ENCODE measurements around the gene INSYN2A.

The INSYN2A gene

DNA sequence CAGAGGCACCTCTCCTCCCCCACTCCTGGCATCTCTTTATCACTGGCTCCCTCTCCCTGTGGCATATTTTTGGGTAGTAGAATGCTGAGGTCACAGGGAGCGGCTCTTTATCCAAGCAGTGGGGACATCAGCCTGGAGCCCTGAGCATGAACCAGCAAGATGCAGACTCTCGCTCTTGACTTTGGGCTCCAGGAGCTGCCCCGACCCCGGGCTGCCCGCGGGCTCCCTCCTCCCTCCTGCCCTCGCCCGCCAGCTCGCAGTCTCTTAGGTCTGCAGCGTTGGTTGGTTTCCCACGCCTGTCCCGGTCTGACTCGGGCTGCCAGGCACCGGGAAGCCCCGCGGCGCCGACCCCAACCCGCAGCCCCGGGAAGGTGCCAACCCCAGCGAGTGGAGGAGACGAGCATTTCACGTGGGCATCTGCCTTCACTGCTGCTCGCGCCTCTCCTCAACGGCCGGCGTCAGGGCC, 1.3 kb downstream of the INSYN2A start:
- DNase-seq, result no peak

DNA sequence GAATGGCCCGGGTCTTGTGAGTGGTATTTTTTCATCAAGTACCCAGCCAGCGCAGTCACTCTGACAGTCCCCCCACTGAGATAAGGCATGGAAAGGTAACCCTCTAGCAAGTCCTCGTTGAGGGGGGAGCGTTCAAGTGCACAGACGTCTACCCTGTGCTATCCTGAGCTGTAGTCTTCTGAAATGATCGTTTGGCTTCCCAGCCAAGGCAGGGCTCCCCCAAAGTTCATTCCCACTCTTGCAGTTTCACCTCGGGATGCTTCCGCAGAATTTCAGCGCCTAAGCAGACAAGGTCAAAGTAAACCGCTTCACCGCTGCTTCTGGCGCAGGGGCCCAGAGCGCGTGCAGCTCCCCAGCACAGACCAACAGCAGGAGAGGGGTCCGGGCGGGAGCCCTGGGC, 1.8 kb downstream of the INSYN2A start:
- DNase-seq, result no peak

DNA sequence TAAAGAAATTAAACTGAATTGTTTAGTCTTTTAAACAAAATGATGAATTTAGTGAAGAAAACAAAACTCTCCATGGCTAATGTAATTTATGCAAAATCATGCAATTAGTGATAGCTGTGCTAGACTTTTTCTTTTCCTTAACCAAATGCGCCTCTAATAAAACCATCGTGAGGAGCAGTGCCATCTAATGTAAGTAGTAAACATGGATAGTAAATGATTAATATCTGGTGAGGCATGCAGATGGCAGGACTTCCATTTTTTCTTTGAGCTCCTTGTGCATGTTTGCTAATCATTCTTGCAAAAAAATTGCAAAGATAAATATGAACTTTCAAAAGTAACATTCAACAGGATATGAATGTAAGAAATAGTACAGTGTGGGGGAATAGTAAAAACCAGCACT, 2.3 kb downstream of the INSYN2A start:
- DNase-seq, result no peak

DNA sequence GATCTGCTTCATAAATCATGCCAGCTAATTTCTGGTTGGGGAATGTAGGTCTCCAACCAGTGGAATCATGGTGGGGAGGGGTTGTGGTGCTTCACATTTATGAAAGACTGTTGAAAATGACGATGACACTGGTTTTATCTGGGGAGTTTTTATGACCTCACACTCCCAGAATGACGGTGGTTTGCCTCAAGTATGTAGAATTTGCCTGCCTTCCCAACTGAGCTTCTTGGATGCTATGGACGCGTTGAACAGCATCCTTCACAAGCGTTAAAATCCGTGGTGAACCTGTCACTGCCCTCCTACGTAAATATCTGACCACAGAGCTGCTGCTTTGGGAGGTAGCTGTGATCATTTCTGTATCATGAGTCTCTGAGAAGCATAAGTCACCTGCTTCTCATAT, 3.3 kb downstream of the INSYN2A start:
- no peak for DNase-seq

GRCh38 chr10:127190427-127190826, 6.0 kb downstream of the INSYN2A start:
- no peak for DNase-seq

DNA sequence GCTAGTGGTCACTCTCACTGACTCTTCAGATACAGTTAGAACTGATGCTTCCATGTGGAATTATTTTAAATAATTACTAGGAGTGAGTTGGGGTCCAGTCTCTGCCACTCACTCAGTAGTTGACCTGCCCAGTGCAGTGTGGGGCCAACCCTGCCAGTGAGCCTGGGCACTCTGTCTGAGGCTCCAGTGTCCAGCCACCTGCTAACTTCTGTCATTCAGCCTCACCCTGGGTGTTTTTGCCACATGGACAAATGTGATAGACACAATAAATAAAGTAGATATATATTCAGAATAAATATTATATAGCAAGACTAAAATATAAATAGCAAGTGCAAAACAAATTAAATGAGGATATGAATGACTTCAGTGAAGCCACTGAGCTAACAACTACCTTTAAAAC, 7.2 kb downstream of the INSYN2A start:
- DNase-seq, result no peak

DNA sequence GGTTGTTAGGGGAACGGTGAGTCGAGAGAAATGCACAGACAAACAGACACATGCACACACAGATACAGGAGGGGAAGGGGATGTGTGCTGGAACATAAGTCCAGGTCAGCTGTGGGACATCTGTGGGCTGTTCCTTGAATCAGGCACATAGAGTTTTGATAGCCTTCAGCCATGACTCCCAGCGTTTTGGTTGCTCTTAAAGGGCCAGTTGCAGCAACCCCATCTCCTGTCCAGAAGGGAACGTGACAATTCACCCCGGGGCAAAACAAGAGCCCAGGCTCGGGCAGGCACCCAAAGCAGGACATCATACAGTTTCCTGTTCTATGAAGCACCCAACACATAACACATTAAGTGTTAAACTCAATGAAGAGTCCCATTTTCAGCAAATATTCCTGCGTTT, 9.6 kb downstream of the INSYN2A start:
- DNase-seq, result no peak

DNA sequence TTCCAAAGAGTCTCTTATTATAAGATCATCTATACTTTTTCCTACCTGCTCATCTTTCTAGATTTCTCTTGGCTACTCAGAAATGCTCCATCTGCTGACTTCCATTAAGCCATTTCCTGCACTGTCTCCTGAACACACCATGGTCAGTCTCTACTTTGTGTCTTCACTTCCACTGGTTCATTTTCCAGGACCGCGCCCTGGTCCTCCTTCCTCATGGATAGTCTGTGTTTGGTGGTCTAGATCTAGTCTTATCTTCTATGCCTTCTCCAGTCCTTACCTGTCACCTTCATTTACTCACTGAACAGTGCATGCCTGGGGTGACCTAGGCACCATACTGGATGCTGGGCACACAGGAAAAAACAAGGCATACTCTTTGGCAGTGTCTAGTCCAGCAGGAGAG, 11.8 kb downstream of the INSYN2A start:
- no peak for DNase-seq

GRCh38 chr10:127182161-127182560, 14.2 kb downstream of the INSYN2A start:
- no peak for DNase-seq

DNA sequence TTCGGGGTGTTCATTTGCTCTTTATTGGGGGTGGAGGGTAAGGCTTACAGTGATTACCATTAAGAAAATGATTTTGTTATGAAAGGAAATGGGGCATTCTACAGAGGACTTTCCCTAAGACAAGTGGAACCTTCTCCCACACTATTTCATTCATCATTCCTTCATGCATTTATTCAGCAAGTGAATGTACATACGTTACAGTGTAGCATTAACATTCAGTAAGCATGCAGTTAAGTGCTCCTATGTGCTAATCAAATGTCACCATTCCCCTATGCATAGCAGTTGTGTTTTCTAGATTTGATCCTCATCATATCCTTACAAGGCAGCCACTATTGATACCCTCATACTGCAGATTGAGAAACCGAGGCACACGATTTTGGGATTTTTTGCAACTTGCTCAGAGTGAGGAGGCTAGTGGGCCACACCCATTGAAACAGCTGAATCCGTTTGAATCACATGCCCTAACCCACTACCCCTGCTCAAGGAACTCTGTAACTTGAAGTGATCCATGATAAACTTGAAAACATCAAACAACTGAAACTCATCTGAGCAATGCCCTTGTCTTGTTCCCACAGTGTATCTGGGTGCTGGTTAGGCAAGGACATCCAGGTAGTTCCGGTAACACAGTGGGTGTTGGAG, 16.7 kb downstream of the INSYN2A start:
- DNase-seq, result no peak

- no peak for DNase-seq
Measured at GRCh38 chr10:127176649-127177048, 19.7 kb downstream of the INSYN2A start.

GRCh38 chr10:127175357-127176110, 20.9 kb downstream of the INSYN2A start:
- DNase-seq, result no peak

DNA sequence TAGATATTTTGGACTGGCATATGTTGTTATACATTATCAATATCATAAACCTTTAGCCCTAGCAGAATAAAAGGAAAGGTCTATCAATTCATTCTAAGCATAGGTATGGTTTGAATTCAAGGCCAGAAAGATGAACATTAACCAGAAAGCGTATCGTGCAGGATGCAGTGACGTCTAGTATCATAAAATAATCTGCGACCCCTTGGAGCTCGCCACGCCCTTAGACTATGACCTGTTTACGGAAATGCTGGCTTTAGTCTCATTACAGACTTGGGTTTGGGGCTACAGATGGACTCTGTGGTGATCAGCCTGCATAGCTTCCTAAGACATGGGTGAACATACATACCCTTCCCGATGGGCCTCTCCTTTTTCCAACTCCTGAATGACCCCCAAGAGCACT, 21.5 kb downstream of the INSYN2A start:
- no peak for DNase-seq

- DNase-seq, result no peak
Measured at GRCh38 chr10:127168261-127168660, 28.1 kb downstream of the INSYN2A start.

GRCh38 chr10:127162841-127163240, 33.5 kb downstream of the INSYN2A start:
- DNase-seq, result no peak

- DNase-seq, result no peak
Measured at GRCh38 chr10:127161482-127161881, 34.9 kb downstream of the INSYN2A start.

DNA sequence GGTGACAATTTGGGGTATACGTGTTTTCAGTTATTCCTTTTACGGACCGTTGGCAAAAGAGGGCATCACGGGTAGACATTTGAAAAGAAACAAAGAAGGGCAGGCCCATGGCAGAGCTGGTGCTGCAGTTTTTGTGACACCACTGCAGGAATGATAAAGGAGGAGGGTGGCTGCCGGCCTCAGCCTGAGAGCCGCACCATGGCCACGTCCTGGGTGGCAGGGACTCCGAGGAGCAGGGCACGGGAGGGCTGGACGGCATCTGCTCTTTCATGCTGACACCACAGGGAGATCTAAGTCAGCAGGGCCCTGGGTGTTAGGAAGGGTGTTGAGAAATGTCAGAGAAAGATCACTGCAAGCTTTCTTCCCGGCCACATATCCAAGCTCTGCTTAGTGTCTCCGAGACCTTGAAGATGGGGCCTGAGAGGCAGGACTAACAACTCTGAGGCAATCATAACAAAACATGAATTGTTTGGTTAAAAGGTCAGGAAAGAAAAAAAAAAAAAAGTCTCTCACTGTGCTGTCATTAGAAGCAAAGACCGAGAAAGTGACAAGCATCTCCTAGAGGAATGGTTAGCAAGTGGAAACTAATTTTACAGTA, 36.6 kb downstream of the INSYN2A start:
- no peak for DNase-seq

DNA sequence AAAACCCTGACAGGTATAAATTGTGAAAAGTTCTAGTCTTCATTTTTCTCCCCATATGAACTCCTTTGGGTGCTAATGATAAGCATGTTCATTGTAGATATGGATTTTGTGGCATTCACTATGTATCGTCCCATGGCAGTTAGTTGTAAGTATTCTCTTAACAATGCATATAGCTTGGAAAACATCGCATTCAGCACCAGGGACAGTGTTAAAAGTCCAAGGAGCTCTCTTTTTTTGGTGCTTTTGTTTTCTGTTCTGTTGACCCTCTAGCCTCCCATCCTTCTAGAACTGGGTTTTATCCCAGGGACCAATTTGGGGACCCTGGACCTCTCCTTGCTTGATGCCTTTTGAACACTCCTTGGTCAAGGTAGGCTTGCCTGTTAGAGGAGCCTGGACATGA, 37.7 kb downstream of the INSYN2A start:
- no peak for DNase-seq

DNA sequence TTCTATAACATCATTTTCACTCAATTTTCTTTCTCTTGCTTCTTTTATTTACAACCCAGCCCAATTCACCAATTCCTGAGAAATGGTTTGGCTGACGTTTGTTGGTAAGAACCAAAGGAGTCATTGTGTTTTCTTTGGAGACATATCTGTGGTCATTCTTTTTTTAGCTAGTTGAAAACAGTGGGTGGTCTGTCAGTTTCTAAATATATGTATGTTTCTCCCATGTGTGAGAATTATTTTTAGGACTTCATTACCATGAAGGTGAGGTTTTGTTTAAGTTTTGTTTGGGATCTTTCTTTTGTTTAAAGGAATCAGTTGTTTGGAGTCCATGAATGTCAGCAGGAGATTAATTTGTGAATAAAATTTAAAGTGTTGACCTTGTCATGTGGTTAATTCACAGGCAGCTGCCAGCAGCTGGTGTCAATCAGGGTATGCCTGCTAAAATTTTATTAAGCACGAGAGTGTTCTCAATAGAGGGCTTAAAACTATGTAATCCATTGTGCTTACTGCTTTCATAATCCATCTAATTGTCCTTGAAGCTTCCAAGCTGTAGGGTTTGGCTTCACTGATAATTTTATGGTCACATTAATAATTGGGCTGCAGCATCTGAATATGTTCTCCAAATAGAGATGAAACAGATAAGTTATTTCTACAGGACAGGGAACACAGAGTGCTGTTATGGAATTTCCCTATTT, 38.7 kb downstream of the INSYN2A start:
- DNase-seq, result no peak

- no peak for DNase-seq
Measured at GRCh38 chr10:127157089-127157488, 39.3 kb downstream of the INSYN2A start.

DNA sequence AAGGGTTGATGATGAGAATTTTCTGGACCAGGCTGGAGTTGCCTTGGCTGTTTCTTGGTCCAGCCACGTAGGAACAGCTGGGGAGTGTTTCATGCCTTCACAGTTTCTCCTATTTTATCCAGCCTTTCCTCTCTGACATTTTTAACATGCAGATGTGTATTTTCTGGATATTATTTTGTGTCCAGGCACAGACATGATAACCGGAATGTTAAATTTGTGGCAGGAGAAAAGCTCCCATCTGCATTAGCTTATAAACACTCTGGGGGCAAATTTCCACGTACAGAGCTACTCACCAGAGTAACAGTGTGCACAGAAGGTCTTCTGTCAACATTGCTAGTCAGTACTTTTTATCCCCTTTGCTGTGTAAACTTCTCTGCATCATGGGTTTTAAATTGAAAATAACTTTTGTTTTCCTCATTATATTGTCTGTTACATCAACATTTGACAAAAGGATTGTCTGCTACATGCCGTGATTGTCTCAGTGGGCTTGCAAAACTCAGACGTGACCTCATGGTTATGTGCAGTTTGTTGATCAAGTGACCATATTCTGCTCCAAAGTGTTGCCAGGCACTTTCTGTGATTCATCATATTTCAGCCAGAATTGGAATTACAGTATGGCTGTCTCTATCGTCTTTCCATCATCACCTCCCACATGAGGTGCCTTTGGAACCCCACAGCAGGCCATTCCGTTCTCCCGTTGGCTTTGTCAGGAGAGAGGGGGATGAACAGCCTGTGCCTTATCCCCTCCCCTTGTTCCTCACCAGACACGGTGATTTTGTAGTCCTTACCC, 41.4 kb downstream of the INSYN2A start:
- no peak for DNase-seq

- DNase-seq, result no peak
Measured at GRCh38 chr10:127153181-127153580, 43.2 kb downstream of the INSYN2A start.
